ENCODE results near the gene ASAP2.

Gene ASAP2

DNA sequence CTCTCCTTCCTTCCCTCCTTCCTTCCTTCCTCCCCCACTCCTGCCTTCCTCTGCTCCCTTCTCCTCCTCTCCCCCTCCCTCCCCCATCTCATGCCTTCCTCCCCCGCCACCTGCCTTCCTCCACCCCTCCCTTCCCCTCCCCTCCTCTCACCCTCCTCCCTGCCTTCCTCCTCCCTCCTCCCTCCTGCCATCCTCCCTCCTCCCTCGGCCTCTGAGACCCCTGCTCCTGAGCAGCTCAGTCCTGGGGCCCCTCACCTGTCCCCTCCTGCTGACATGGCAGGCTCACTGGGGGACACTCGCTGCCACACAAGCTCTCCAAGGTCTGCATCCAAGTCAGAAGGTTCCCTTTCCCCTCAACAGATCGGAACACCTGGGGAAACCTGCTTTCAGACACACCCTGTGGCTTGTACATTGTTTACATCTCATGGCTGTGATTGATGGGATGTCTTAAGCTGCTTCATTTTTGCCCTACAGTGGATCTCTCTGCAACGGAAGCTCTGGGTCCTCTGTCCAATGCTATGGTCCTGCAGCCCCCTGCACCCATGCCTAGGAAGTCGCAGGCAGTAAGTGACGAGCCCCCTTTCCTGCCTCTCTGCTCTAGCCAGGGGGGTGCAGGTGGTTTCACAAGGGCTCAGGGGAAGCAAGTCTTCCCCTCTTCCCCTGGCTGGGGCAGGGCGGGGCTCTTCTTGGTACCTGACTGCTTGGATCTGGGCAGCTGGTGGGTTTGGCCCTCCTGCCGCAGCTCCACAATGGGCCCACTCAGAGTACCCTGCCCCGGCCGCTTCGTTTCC is 193.9 kb downstream of the ASAP2 start:
- no peak overlapping the region for H3K27ac ChIP-seq (ENCODE audit: low read depth, low read length, poor library complexity, severe bottlenecking)
- H3K4me2 ChIP-seq (ENCODE audit: low read length): no peak overlapping the region
- H4K20me1 ChIP-seq (ENCODE audit: insufficient read depth, low read length): no peaks in the 10 kb centered on the region

GRCh38 chr2:9401059-9401547 is 194.5 kb downstream of the ASAP2 start:
- H2AFZ ChIP-seq (ENCODE audit: low read length): no peak overlapping the region
- H3F3A ChIP-seq (ENCODE audit: insufficient read depth, low read length): no peaks in the 10 kb centered on the region
- no peak overlapping the region for H3K4me3 ChIP-seq (ENCODE audit: low read depth, low read length, poor library complexity, severe bottlenecking)
- TF ChIP-seq EZH2 (IDR thresholded peaks at IDR 0.05; ENCODE audit: borderline replicate concordance, low read length) (no peak), CTCF (IDR thresholded peaks at IDR 0.05; ENCODE audit: low read length) (no peak)
- no peaks in the 10 kb centered on the region for H3K9me3 ChIP-seq (ENCODE audit: low read length)
- H3K4me2 ChIP-seq (ENCODE audit: low read length): no peak overlapping the region
- no peak overlapping the region for H3K9ac ChIP-seq (ENCODE audit: low read length)
- H3K4me1 ChIP-seq (ENCODE audit: insufficient read depth, low read length, severe bottlenecking): no peaks in the 10 kb centered on the region
- no peaks in the 10 kb centered on the region for H3K9me2 ChIP-seq (ENCODE audit: low read depth, low read length)
- no peaks in the 10 kb centered on the region for H3K27me3 ChIP-seq (ENCODE audit: insufficient read depth, low read length)
- H3K27ac ChIP-seq (ENCODE audit: low read depth, low read length, poor library complexity, severe bottlenecking): no peak overlapping the region
- H3K36me3 ChIP-seq (ENCODE audit: insufficient read depth, low read length): no peaks in the 10 kb centered on the region
- H4K20me1 ChIP-seq (ENCODE audit: insufficient read depth, low read length): no peaks in the 10 kb centered on the region
- no peaks in the 10 kb centered on the region for H3K79me2 ChIP-seq (ENCODE audit: insufficient read depth, low read length)

More for the DNA sequence above, 193.9 kb downstream of the ASAP2 start:
- H3K4me1 ChIP-seq (ENCODE audit: insufficient read depth, low read length, severe bottlenecking): no peaks in the 10 kb centered on the region
- H2AFZ ChIP-seq (ENCODE audit: low read length): no peak overlapping the region
- H3K4me3 ChIP-seq (ENCODE audit: low read depth, low read length, poor library complexity, severe bottlenecking): no peak overlapping the region
- TF ChIP-seq CTCF (IDR thresholded peaks at IDR 0.05; ENCODE audit: low read length): no peak
- TF ChIP-seq EZH2 (IDR thresholded peaks at IDR 0.05; ENCODE audit: borderline replicate concordance, low read length): no peak
- H3K9me2 ChIP-seq (ENCODE audit: low read depth, low read length): no peaks in the 10 kb centered on the region
- H3K9me3 ChIP-seq (ENCODE audit: low read length): no peaks in the 10 kb centered on the region
- H3K27me3 ChIP-seq (ENCODE audit: insufficient read depth, low read length): no peaks in the 10 kb centered on the region
- H3K36me3 ChIP-seq (ENCODE audit: insufficient read depth, low read length): no peaks in the 10 kb centered on the region
- no peak overlapping the region for H3K9ac ChIP-seq (ENCODE audit: low read length)
- no peaks in the 10 kb centered on the region for H3F3A ChIP-seq (ENCODE audit: insufficient read depth, low read length)
- H3K79me2 ChIP-seq (ENCODE audit: insufficient read depth, low read length): no peaks in the 10 kb centered on the region

- H3F3A ChIP-seq (ENCODE audit: insufficient read depth, low read length): no peaks in the 10 kb centered on the region
- no peaks in the 10 kb centered on the region for H3K27me3 ChIP-seq (ENCODE audit: insufficient read depth, low read length)
- H3K9ac ChIP-seq (ENCODE audit: low read length): no peak overlapping the region
- H3K4me3 ChIP-seq (ENCODE audit: low read depth, low read length, poor library complexity, severe bottlenecking): no peak overlapping the region
- no peak overlapping the region for H2AFZ ChIP-seq (ENCODE audit: low read length)
- H3K36me3 ChIP-seq (ENCODE audit: insufficient read depth, low read length): peaks cover 6% of the 10 kb centered on the region; the same call in 1 of the 2 replicates
- H3K27ac ChIP-seq (ENCODE audit: low read depth, low read length, poor library complexity, severe bottlenecking): no peak overlapping the region
- no peaks in the 10 kb centered on the region for H3K4me1 ChIP-seq (ENCODE audit: insufficient read depth, low read length, severe bottlenecking)
- no peaks in the 10 kb centered on the region for H4K20me1 ChIP-seq (ENCODE audit: insufficient read depth, low read length)
- no peaks in the 10 kb centered on the region for H3K9me3 ChIP-seq (ENCODE audit: low read length)
- H3K9me2 ChIP-seq (ENCODE audit: low read depth, low read length): no peaks in the 10 kb centered on the region
- TF ChIP-seq EZH2 (IDR thresholded peaks at IDR 0.05; ENCODE audit: borderline replicate concordance, low read length) (no peak), CTCF (IDR thresholded peaks at IDR 0.05; ENCODE audit: low read length) (peak; percentile 43)
- no peaks in the 10 kb centered on the region for H3K79me2 ChIP-seq (ENCODE audit: insufficient read depth, low read length)
- no peak overlapping the region for H3K4me2 ChIP-seq (ENCODE audit: low read length)
Measured at GRCh38 chr2:9401646-9402371, 195.2 kb downstream of the ASAP2 start.
